GM10266 (cell line): ENCODE results near the gene AREL1.

Source experiments
- DNase-seq: peaks from one replicate; pipeline ENCODE4 v3.0.0; 2012; ENCODE audit errors: extremely low spot score
- CTCF ChIP-seq: IDR thresholded peaks from 2 replicates; pipeline ENCODE4 v1.5.1; 2012; ENCODE audit warnings: mild to moderate bottlenecking, low read depth; ENCODE audit not compliant: control insufficient read depth, insufficient read depth; ENCODE audit errors: missing control alignments

Gene AREL1

GRCh38 chr14:74628418-74628817 lies 84.5 kb downstream of the AREL1 start:
- no peak for DNase-seq
- TF ChIP-seq CTCF = no peak

GRCh38 chr14:74627076-74627475 lies 85.8 kb downstream of the AREL1 start:
- TF ChIP-seq CTCF = no peak
- no peak for DNase-seq

GRCh38 chr14:74622257-74622656 lies 90.6 kb downstream of the AREL1 start:
- TF ChIP-seq CTCF = no peak
- no peak for DNase-seq

- no peak for DNase-seq
- TF ChIP-seq CTCF = no peak
Observed at GRCh38 chr14:74621556-74621955, 91.3 kb downstream of the AREL1 start.

- no peak for TF ChIP-seq CTCF
- DNase-seq = no peak
Observed at GRCh38 chr14:74620923-74621322, 92.0 kb downstream of the AREL1 start.

GRCh38 chr14:74620497-74620921 lies 92.4 kb downstream of the AREL1 start:
- no peak for TF ChIP-seq CTCF
- DNase-seq = no peak

GRCh38 chr14:74619672-74620131 lies 93.2 kb downstream of the AREL1 start:
- DNase-seq = no peak

More at GRCh38 chr14:74619672-74620131, 93.2 kb downstream of the AREL1 start:
- TF ChIP-seq CTCF = no peak
